Measurements from ENCODE around the gene DNAJC4. TPM values are rescaled to one million over a fixed set of nuclear protein-coding genes. Genes with fewer than 3 reads are reported as not detected.
"Not testable (repeated sequence)": the region's sequence is repeated elsewhere in the genome, so short reads cannot be mapped to it uniquely, and the experiment has no call there.

The DNAJC4 gene
- polyA plus RNA-seq, 2 donors, result 31.2 to 53.7 TPM

DNA sequence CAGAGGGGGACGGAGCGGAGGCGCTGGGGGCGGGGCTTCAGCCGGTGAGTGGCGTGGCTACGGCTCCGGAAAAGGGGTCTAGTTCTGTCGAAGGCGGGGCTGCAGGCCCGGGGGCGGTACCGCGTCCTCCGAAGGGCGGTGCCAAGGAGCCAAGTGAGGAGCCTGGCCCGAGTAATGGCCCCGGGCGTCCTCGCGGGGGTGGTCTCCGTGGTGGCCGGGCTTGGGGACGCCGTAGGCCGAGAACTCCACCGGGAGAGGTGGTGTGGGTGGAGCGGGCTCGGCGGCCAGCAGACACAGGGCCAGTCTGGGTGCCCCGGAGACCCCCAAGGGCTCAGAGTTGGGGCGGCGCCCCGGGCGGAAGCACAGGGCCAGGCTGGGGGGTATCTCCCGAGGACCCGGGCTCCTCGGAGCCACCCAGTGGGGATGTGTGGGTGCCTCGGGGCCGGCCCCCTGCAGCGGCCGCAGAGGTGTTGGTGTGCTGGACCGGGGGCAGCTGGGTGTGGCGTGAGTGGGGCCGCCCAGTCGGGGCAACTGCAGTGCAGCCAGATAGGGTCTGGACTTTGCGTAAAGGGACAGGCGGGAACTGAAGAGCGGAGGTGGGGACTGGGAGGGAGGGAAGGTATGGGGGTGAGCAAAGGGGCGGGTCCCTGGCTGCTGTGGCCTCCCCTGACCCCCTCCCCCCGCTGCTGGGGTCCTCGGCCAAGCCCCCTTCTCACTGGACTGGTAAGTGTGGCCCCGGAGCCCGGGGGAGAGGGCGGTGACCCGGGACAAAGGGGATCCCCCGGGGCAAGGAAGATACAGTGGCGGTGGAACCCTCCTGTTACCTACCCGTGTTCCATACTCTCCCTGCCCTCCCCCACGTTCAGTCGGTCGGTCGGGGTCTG is 11.4 kb downstream of the DNAJC4 start:
- WGBS, 2 donors, result 0 to 1% methylated on average over 53 to 63 of the region's 63 CpGs
- Histone ChIP-seq H3K4me1 (ENCODE audit: control insufficient read depth in 2 of 2, insufficient read depth in 2 of 2, low read length in 1 of 2) (peaks cover 8 to 28% of the 10 kb centered on the region in 2 donors), H3K36me3 (ENCODE audit: control insufficient read depth in 2 of 2, insufficient read depth in 2 of 2, low read length in 1 of 2) (peaks cover 0 to 15% of the 10 kb centered on the region in 2 donors), H3K4me3 (ENCODE audit: low read depth in 1 of 2, low read length in 2 of 2) (peak overlapping the region; percentile 63 to 77), H3K27ac (ENCODE audit: low read depth in 2 of 2, low read length in 1 of 2) (peak overlapping the region; percentile 98 to 100), H3K9me3 (ENCODE audit: control insufficient read depth in 2 of 2, insufficient read depth in 1 of 2, low read depth in 1 of 2, low read length in 1 of 2) (no peaks in the 10 kb centered on the region), H3K27me3 (ENCODE audit: control insufficient read depth in 1 of 2, insufficient read depth in 2 of 2, low read length in 2 of 2) (no peaks in the 10 kb centered on the region)

DNA sequence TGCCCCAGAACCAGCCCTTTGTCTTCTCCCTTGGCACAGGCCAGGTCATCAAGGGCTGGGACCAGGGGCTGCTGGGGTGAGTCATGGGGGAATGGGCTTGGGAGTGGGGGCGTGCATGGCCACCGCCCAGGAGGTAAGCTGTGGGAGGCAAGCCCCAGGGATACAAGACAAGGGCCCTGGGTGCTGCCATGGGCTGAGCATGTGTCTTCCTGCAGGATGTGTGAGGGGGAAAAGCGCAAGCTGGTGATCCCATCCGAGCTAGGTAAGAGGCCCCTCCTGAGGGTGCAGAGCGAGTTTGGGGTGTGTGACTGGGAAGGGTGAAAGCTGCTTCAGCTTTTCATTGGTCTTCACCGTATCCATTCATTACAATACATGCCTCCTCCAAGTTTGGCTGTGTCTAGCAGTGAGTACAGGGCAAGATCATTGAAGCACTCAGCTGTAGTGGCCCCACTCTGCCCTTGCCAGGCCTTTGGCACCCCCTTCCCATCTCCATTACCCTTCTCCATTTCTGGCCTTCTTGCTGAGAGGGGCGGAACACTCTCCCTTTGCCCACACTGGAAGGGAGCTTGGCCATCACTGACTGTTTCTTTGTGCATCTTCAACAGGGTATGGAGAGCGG is 13.0 kb downstream of the DNAJC4 start:
- Histone ChIP-seq H3K9me3 (ENCODE audit: control insufficient read depth in 2 of 2, insufficient read depth in 1 of 2, low read depth in 1 of 2, low read length in 1 of 2) (no peaks in the 10 kb centered on the region), H3K27me3 (ENCODE audit: control insufficient read depth in 1 of 2, insufficient read depth in 2 of 2, low read length in 2 of 2) (no peaks in the 10 kb centered on the region), H3K36me3 (ENCODE audit: control insufficient read depth in 2 of 2, insufficient read depth in 2 of 2, low read length in 1 of 2) (peaks cover 0 to 13% of the 10 kb centered on the region in 2 donors), H3K4me3 (ENCODE audit: low read depth in 1 of 2, low read length in 2 of 2) (peak overlapping the region in 1 of 2 donors; percentile 63), H3K27ac (ENCODE audit: low read depth in 2 of 2, low read length in 1 of 2) (peak overlapping the region; percentile 98 to 100), H3K4me1 (ENCODE audit: control insufficient read depth in 2 of 2, insufficient read depth in 2 of 2, low read length in 1 of 2) (peaks cover 8 to 19% of the 10 kb centered on the region in 2 donors)
- 65 to 72% methylated on average over 8 of the region's 8 CpGs for WGBS, 2 donors

DNA sequence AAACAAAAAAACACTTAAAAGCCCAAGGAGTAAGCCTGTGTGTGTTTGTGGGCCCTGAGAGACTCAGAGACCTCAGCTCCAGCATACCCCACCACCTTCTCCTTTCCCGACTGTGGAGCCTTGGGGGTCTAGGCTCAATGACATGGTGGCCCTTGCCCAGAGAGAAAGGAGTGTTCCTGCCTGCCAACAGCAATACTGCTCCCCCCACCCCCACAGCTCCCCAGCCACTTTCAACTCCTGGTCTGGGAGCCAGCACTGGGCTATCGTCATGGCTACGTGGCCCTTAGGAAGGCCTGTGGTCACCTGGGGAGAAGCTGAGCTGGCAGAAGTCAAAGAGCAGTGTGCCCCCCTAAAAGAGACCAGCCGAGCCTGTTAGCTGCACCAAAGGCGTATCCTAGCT is 13.8 kb downstream of the DNAJC4 start:
- Histone ChIP-seq H3K9me3 (ENCODE audit: control insufficient read depth in 2 of 2, insufficient read depth in 1 of 2, low read depth in 1 of 2, low read length in 1 of 2) (no peaks in the 10 kb centered on the region), H3K4me1 (ENCODE audit: control insufficient read depth in 2 of 2, insufficient read depth in 2 of 2, low read length in 1 of 2) (peaks cover 8 to 19% of the 10 kb centered on the region in 2 donors), H3K27me3 (ENCODE audit: control insufficient read depth in 1 of 2, insufficient read depth in 2 of 2, low read length in 2 of 2) (no peaks in the 10 kb centered on the region), H3K27ac (ENCODE audit: low read depth in 2 of 2, low read length in 1 of 2) (peak overlapping the region in 1 of 2 donors; percentile 37), H3K36me3 (ENCODE audit: control insufficient read depth in 2 of 2, insufficient read depth in 2 of 2, low read length in 1 of 2) (peaks cover 0 to 13% of the 10 kb centered on the region in 2 donors), H3K4me3 (ENCODE audit: low read depth in 1 of 2, low read length in 2 of 2) (no peak overlapping the region)
- WGBS, 2 donors, result 45 to 63% methylated on average over 5 of the region's 5 CpGs

DNA sequence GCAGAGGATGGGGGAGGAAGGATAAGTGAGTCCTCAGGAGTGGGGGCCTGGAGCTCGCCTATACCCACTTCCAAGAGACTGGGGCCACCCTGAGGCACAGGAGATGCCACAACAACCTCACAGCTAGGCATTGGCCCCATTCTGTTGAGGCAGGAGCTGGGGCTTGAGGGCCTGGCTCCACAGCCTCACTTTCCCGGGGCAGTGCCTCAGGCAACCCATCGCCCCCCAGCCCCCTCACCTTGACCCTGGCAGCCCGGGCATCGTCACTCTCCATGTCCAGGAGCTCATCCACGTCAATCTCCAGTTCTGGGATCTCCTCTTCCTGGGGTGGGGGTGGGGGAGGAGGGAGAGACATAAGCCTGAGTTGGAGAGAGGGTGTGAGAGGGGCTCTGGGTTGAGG is 14.6 kb downstream of the DNAJC4 start:
- peak overlapping the region; percentile 69 to 78 for H3K4me3 ChIP-seq (ENCODE audit: low read depth in 1 of 2, low read length in 2 of 2)
- whole genome bisulfite sequencing, 2 donors, result 11 to 30% methylated on average over 6 of the region's 6 CpGs
- H3K36me3 ChIP-seq (ENCODE audit: control insufficient read depth in 2 of 2, insufficient read depth in 2 of 2, low read length in 1 of 2), result peaks cover 0 to 13% of the 10 kb centered on the region in 2 donors
- H3K27ac ChIP-seq (ENCODE audit: low read depth in 2 of 2, low read length in 1 of 2), result peak overlapping the region; percentile 93 to 97
- no peaks in the 10 kb centered on the region for H3K27me3 ChIP-seq (ENCODE audit: control insufficient read depth in 1 of 2, insufficient read depth in 2 of 2, low read length in 2 of 2)
- no peaks in the 10 kb centered on the region for H3K9me3 ChIP-seq (ENCODE audit: control insufficient read depth in 2 of 2, insufficient read depth in 1 of 2, low read depth in 1 of 2, low read length in 1 of 2)
- peaks cover 4 to 15% of the 10 kb centered on the region in 2 donors for H3K4me1 ChIP-seq (ENCODE audit: control insufficient read depth in 2 of 2, insufficient read depth in 2 of 2, low read length in 1 of 2)

DNA sequence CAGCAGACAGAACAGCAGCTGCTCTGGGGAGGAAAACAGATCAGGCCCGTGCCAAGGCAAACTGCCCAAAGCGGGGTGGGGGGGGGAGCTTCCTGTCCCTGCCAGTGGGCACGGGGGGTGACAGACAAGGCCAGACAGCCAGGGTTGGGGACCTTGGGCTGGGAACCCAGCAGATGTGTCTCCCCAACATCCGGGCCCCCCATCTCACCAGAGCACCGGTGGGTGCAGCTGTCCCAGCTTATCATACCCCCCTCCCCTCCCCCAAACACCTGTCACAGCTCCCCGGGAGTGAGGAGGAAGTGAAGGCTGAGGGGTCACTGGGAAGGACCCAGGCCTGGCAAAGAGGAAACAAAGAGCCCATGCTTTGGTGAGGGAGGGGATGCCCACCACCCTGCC is 15.1 kb downstream of the DNAJC4 start:
- H3K4me3 ChIP-seq (ENCODE audit: low read depth in 1 of 2, low read length in 2 of 2), result peak overlapping the region; percentile 69 to 78
- peaks cover 5 to 12% of the 10 kb centered on the region in 2 donors for H3K4me1 ChIP-seq (ENCODE audit: control insufficient read depth in 2 of 2, insufficient read depth in 2 of 2, low read length in 1 of 2)
- peak overlapping the region; percentile 93 to 97 for H3K27ac ChIP-seq (ENCODE audit: low read depth in 2 of 2, low read length in 1 of 2)
- H3K9me3 ChIP-seq (ENCODE audit: control insufficient read depth in 2 of 2, insufficient read depth in 1 of 2, low read depth in 1 of 2, low read length in 1 of 2), result no peaks in the 10 kb centered on the region
- no peaks in the 10 kb centered on the region for H3K27me3 ChIP-seq (ENCODE audit: control insufficient read depth in 1 of 2, insufficient read depth in 2 of 2, low read length in 2 of 2)
- 2 to 5% methylated on average over 6 of the region's 6 CpGs for WGBS, 2 donors
- peaks cover 0 to 13% of the 10 kb centered on the region in 2 donors for H3K36me3 ChIP-seq (ENCODE audit: control insufficient read depth in 2 of 2, insufficient read depth in 2 of 2, low read length in 1 of 2)

DNA sequence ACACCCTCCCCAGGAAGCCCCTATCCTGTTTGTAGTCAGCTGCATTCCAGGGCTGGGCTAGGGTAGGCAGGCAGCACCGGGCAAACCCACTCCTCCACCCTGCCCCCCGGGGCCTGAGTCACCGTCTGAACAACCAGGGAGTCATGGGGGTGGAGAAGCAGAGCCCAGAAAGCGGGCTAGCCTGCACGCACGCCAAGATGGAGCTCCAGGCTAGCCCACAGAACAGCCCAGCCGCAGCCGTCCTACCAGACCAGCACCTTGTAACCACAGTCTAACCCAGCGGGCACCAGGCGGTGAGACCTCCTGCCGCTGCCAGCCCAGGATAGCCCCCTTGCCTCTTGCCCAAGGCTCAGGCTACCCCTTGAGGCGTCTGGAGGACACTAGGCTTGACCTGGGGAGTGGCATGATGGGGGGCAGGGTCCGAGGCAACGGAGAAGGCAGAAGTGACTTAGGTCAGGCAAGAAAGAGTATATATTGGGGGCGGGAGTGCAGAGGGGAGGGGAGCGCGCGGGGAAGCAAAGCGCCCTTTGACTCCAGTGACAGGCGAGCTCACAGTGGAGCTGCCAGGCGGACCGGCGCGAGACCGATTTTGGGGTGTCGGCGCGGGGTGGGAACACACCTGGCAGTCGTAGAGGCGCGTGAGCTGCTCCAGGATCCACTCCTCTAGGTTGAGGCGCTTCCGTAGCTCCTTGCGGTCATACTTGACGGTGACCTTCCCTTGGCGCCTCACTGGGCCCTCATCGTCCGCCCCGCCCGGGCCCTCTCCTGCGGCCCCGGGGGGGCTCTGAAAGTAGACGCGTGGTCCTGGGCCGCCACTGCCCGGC is 15.7 kb downstream of the DNAJC4 start:
- H3K4me3 ChIP-seq (ENCODE audit: low read depth in 1 of 2, low read length in 2 of 2), result peak overlapping the region; percentile 69 to 78
- H3K36me3 ChIP-seq (ENCODE audit: control insufficient read depth in 2 of 2, insufficient read depth in 2 of 2, low read length in 1 of 2), result peaks cover 0 to 13% of the 10 kb centered on the region in 2 donors
- peaks cover 10 to 16% of the 10 kb centered on the region in 2 donors for H3K4me1 ChIP-seq (ENCODE audit: control insufficient read depth in 2 of 2, insufficient read depth in 2 of 2, low read length in 1 of 2)
- no peaks in the 10 kb centered on the region for H3K27me3 ChIP-seq (ENCODE audit: control insufficient read depth in 1 of 2, insufficient read depth in 2 of 2, low read length in 2 of 2)
- no peaks in the 10 kb centered on the region for H3K9me3 ChIP-seq (ENCODE audit: control insufficient read depth in 2 of 2, insufficient read depth in 1 of 2, low read depth in 1 of 2, low read length in 1 of 2)
- H3K27ac ChIP-seq (ENCODE audit: low read depth in 2 of 2, low read length in 1 of 2), result peak overlapping the region; percentile 93 to 97
- 1% methylated on average over 37 to 46 of the region's 46 CpGs for WGBS, 2 donors

DNA sequence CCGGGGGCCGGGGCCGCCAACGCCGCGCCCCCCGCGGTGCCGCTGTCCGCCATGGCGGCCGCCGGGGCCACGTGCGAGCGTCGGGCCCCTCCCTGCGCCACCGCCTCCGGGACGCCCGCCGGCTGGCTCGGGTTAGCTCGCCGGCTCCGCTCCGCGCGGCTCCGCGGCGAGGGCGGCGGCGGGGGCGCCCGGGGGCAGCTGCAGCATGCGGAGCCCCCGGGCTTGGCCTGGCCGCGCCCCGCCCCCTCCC is 16.2 kb downstream of the DNAJC4 start:
- H3K9me3 ChIP-seq (ENCODE audit: control insufficient read depth in 2 of 2, insufficient read depth in 1 of 2, low read depth in 1 of 2, low read length in 1 of 2); H3K27me3 ChIP-seq (ENCODE audit: control insufficient read depth in 1 of 2, insufficient read depth in 2 of 2, low read length in 2 of 2): not testable (repeated sequence)
- Histone ChIP-seq H3K36me3 (ENCODE audit: control insufficient read depth in 2 of 2, insufficient read depth in 2 of 2, low read length in 1 of 2) (peaks cover 0 to 13% of the 10 kb centered on the region in 2 donors), H3K4me3 (ENCODE audit: low read depth in 1 of 2, low read length in 2 of 2) (peak overlapping the region; percentile 69 to 78), H3K4me1 (ENCODE audit: control insufficient read depth in 2 of 2, insufficient read depth in 2 of 2, low read length in 1 of 2) (peaks cover 10 to 18% of the 10 kb centered on the region in 2 donors), H3K27ac (ENCODE audit: low read depth in 2 of 2, low read length in 1 of 2) (peak overlapping the region; percentile 93 to 97)
- WGBS, 2 donors, result 0 to 3% methylated on average over 8 to 43 of the region's 43 CpGs

DNA sequence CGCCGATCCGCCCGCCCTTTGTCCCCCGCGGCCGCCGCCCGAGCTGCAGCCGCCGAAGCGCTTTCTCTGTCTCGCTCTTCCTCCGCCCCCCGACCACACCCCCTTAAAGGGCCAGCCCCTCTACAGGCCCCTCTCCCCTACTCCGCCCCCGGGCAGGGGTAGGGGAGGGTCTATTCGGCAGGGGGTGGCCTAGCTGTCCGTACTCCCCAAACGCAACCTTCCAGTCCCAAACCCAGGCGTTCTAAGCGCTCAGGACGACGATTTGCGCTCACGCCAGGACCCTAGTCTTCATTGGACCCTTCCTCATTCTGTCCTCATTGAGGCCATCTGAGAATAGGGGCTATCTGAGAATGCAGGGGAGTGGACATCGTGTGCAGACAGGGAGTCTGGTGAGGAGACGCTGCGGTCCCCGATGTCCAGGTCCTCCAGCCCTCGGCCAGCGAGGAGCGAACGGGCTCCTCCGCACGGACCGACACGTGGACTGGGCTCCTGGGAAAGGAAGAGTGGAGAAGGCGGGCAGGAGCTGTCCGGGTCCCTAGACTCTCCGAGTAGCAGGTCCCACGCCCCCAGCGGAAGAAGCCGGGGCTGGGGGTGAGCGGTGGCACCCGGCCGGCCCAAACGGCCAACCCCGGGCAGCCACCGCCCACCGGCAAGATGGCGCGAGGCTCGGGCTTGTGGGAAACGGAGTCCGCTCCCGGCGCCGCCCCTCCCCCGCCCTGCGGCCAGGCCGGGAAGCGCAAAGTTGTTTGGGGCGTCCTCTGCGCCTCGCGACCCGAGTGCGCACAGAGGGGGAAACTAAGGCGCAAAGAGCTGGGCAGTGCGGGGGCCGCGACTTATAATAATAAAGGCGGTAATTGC is 16.8 kb downstream of the DNAJC4 start, which contains the start of gene PPP1R14B:
PPP1R14B (minus strand) TSS at position 73 of the 858 bp plus-strand sequence. CDS start 270 bp downstream, outside the sequence.
- peak within 1 kb of the TSS; percentile 69 to 78 for H3K4me3 ChIP-seq (ENCODE audit: low read depth in 1 of 2, low read length in 2 of 2)
- no peaks in the 10 kb centered on the region for H3K27me3 ChIP-seq (ENCODE audit: control insufficient read depth in 1 of 2, insufficient read depth in 2 of 2, low read length in 2 of 2)
- peaks cover 0 to 13% of the 10 kb centered on the region in 2 donors for H3K36me3 ChIP-seq (ENCODE audit: control insufficient read depth in 2 of 2, insufficient read depth in 2 of 2, low read length in 1 of 2)
- WGBS, 2 donors, result 1 to 3% methylated on average over 57 to 74 of the region's 74 CpGs
- no peaks in the 10 kb centered on the region for H3K9me3 ChIP-seq (ENCODE audit: control insufficient read depth in 2 of 2, insufficient read depth in 1 of 2, low read depth in 1 of 2, low read length in 1 of 2)
- peaks cover 10 to 20% of the 10 kb centered on the region in 2 donors for H3K4me1 ChIP-seq (ENCODE audit: control insufficient read depth in 2 of 2, insufficient read depth in 2 of 2, low read length in 1 of 2)
- peak within 1 kb of the TSS; percentile 97 to 98 for H3K27ac ChIP-seq (ENCODE audit: low read depth in 2 of 2, low read length in 1 of 2)
